ENCODE results near the gene SLX4IP. TPM values are rescaled to one million over a fixed set of nuclear protein-coding genes. Genes with fewer than 3 reads are reported as not detected.

Gene SLX4IP
- total RNA-seq (2013): 3.1 TPM
- 1 to 10 TPM in 2 of 3 donors, under 1 TPM in 1; 0.76 to 2.5 (median 1.1) TPM for polyA plus RNA-seq
- 0.97 and 2.6 TPM in 2 replicates for polyA minus RNA-seq
- total RNA-seq: 3.4 to 11.7 (median 7.7) reads per million in 11 experiments

- H3K9me3 Mint-ChIP-seq: no peaks in the 10 kb centered on the region
- Histone ChIP-seq H3K9ac (ENCODE audit: insufficient read depth, low read length, poor library complexity, severe bottlenecking) (peak within 1 kb of the TSS; percentile 85), H3K4me2 (replicated peaks; ENCODE audit: extremely low read depth, low read length, poor library complexity, severe bottlenecking) (peak within 1 kb of the TSS; percentile 98), H3K79me2 (ENCODE audit: insufficient read depth, low read length) (peaks cover 88% of the 10 kb centered on the region), H3K4me3 (replicated peaks in 1 of 3; ENCODE audit: low read depth in 2 of 3, low read length in 3 of 3) (peak within 1 kb of the TSS; percentile 76 to 93 (median 88)), H3K36me3 (replicated peaks in 1 of 2; ENCODE audit: control insufficient read depth in 1 of 2, insufficient read depth in 2 of 2, low read length in 2 of 2) (no peaks in the 10 kb centered on the region), H2AFZ (ENCODE audit: insufficient read depth, low read depth, low read length, poor library complexity, severe bottlenecking) (peak within 1 kb of the TSS; percentile 87), H3K27ac (ENCODE audit: low read depth in 1 of 2, low read length in 2 of 2) (peak within 1 kb of the TSS; percentile 84 to 91), H3K9me3 (replicated peaks in 1 of 2; ENCODE audit: control insufficient read depth in 1 of 2, insufficient read depth in 1 of 2, low read length in 2 of 2) (no peaks in the 10 kb centered on the region), H3K27me3 (ENCODE audit: control insufficient read depth in 2 of 2, insufficient read depth in 2 of 2, low read length in 2 of 2) (no peaks in the 10 kb centered on the region), H4K20me1 (ENCODE audit: insufficient read depth, low read length) (peaks cover 18% of the 10 kb centered on the region), H3K4me1 (ENCODE audit: control insufficient read depth in 1 of 2, insufficient read depth in 2 of 2, low read length in 2 of 2) (peaks cover 21 to 33% of the 10 kb centered on the region in 2 donors)
- 0% methylated on average over 28 of the region's 32 CpGs for WGBS (ENCODE audit: insufficient coverage)
- peaks cover 40% of the 10 kb centered on the region for H3K4me1 Mint-ChIP-seq
- H3K27me3 Mint-ChIP-seq (ENCODE audit: low read depth in 3 of 3): no peaks in the 10 kb centered on the region
- H3K4me3 Mint-ChIP-seq: peak within 1 kb of the TSS; percentile 92 to 94
- peak; percentile 91 to 95 (median 94) for DNase-seq
- TF ChIP-seq, protein P1, sequence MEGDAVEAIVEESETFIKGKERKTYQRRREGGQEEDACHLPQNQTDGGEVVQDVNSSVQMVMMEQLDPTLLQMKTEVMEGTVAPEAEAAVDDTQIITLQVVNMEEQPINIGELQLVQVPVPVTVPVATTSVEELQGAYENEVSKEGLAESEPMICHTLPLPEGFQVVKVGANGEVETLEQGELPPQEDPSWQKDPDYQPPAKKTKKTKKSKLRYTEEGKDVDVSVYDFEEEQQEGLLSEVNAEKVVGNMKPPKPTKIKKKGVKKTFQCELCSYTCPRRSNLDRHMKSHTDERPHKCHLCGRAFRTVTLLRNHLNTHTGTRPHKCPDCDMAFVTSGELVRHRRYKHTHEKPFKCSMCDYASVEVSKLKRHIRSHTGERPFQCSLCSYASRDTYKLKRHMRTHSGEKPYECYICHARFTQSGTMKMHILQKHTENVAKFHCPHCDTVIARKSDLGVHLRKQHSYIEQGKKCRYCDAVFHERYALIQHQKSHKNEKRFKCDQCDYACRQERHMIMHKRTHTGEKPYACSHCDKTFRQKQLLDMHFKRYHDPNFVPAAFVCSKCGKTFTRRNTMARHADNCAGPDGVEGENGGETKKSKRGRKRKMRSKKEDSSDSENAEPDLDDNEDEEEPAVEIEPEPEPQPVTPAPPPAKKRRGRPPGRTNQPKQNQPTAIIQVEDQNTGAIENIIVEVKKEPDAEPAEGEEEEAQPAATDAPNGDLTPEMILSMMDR (IDR thresholded peaks at IDR 0.05): no peak
- peaks cover 2 to 12% of the 10 kb centered on the region in 2 donors for H3K36me3 Mint-ChIP-seq
- intact Hi-C loops (cut with micrococcal nuclease): loop anchor here (5.0 to 10.0 kb wide), 3 partner anchors 37 to 237 kb away; partner anchors contain the start of gene JAG1 (in 2 of the 2)
- H3K27ac Mint-ChIP-seq: peak within 1 kb of the TSS; percentile 92 to 96 (median 95)
Measured at GRCh38 chr20:10434832-10435812, at the start of gene SLX4IP. SLX4IP (plus strand) TSS chr20:10435305; CDS start chr20:10458205, 22,900 bp downstream.

DNA sequence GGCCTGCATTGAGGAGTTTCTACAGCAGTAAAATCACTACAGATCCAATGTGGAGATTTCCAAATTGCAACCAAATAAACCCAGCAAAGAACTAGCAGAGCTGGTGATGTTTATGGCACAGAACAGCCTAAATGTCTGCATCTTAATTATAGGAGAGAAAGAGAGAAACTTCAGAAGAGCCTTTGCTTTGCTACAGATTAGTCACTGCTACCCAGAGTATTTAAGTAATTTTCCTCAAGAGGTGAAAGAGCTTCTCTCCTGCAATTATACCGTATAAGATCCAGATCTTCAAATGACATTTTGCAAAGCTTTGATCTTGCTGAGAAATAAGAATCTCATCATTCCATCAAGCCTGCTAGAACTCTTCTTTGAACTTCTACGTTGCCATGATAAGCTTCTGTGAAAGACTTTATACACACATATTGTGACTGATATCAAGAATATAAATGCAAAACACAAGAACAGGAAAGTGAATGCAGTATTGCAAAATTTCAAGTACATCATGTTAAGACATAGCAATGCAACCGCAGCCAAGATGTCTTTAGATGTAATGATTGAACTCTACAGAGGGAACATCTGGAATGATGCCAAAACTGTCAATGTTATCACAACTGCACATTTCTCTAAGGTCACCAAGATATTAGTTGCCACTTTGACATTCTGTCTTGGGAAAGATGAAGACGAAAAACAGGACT is 49.1 kb upstream of the SLX4IP start:
- H4K20me1 ChIP-seq (ENCODE audit: insufficient read depth, low read length): no peaks in the 10 kb centered on the region
- no peaks in the 10 kb centered on the region for H3K4me1 ChIP-seq (ENCODE audit: control insufficient read depth in 1 of 2, insufficient read depth in 2 of 2, low read length in 2 of 2)
- intact Hi-C loops (cut with micrococcal nuclease): no loop called here
- no peaks in the 10 kb centered on the region for H3K9me3 ChIP-seq (replicated peaks in 1 of 2; ENCODE audit: control insufficient read depth in 1 of 2, insufficient read depth in 1 of 2, low read length in 2 of 2)
- no peaks in the 10 kb centered on the region for H3K27me3 ChIP-seq (ENCODE audit: control insufficient read depth in 2 of 2, insufficient read depth in 2 of 2, low read length in 2 of 2)
- H3K9ac ChIP-seq (ENCODE audit: insufficient read depth, low read length, poor library complexity, severe bottlenecking): no peak overlapping the region
- Mint-ChIP-seq H3K27ac (no peak overlapping the region), H3K4me1 (no peaks in the 10 kb centered on the region), H3K9me3 (peaks cover 0 to 9% (median 1%) of the 10 kb centered on the region in 7 donors), H3K27me3 (ENCODE audit: low read depth in 3 of 3) (peaks cover 0 to 5% (median 3%) of the 10 kb centered on the region in 3 donors), H3K36me3 (no peaks in the 10 kb centered on the region), H3K4me3 (no peak overlapping the region)
- no peak overlapping the region for H3K4me3 ChIP-seq (replicated peaks in 1 of 3; ENCODE audit: low read depth in 2 of 3, low read length in 3 of 3)
- DNase-seq: no peak
- no peak overlapping the region for H2AFZ ChIP-seq (ENCODE audit: insufficient read depth, low read depth, low read length, poor library complexity, severe bottlenecking)
- no peak overlapping the region for H3K27ac ChIP-seq (ENCODE audit: low read depth in 1 of 2, low read length in 2 of 2)
- WGBS (ENCODE audit: insufficient coverage): no CpG with 5 or more reads among the region's 4 CpGs
- no peak overlapping the region for H3K4me2 ChIP-seq (replicated peaks; ENCODE audit: extremely low read depth, low read length, poor library complexity, severe bottlenecking)
- no peaks in the 10 kb centered on the region for H3K36me3 ChIP-seq (replicated peaks in 1 of 2; ENCODE audit: control insufficient read depth in 1 of 2, insufficient read depth in 2 of 2, low read length in 2 of 2)
- TF ChIP-seq, protein P1 (IDR thresholded peaks at IDR 0.05): no peak
- H3K79me2 ChIP-seq (ENCODE audit: insufficient read depth, low read length): no peaks in the 10 kb centered on the region

All from CD14-positive monocyte (primary cell).